HCT116 (cell line): ENCODE data around the gene MCEMP1. TPM values are rescaled to one million over a fixed set of nuclear protein-coding genes. Genes with fewer than 3 reads are reported as not detected.

ENCODE experiments used
- ATAC-seq: fragments of 200-7000 bp; cut with Tn5 transposase; 2 replicates; pipeline ENCODE4 v1.9.1; 2020; ENCODE audit warnings: mild to moderate bottlenecking, moderate library complexity
- BruUV-seq: library from RNA; stranded (reverse); fragments of 400-500 nt; replicated peaks from 2 replicates; lab custom pipeline; 2021; lab: Mats Ljungman, UMichigan
- CTCF ChIA-PET: fragments of 300-600 bp; sonication (Branson Sonifier 250); formaldehyde crosslinking; loops from one replicate; lab custom pipeline; 2021; ENCODE audit warnings: antibody characterized with exemption; lab: Charles Lee
- POLR2A ChIA-PET: fragments of 300-600, 350-600 bp; sonication (Branson Sonifier 250); formaldehyde crosslinking; loops from one replicate; lab custom pipeline; 2021; ENCODE audit warnings: antibody characterized with exemption; lab: Charles Lee
- RAD21 ChIA-PET, 2 experiments: fragments of 300-600 bp; sonication (Branson Sonifier 250); formaldehyde crosslinking; loops; one replicate each; lab custom pipeline; 2023; ENCODE audit warnings: low total read pairs in 2 of 2; ENCODE audit not compliant: uncharacterized antibody in 2 of 2, unreplicated experiment in 2 of 2, low non-redundant PET in 1 of 2; lab: Charles Lee
- DNase-seq: peaks from one replicate; pipeline ENCODE4 v3.0.0-alpha.2; 2010; ENCODE audit warnings: low read depth, low spot score
- H2AFZ ChIP-seq: fragments of 200-600 bp; shearing (Covaris generic), sonication (generic); 2 replicates; pipeline ENCODE4 v1.6.1; 2017; ENCODE audit warnings: low read depth, mixed run types, mixed read lengths, antibody characterized with exemption, low read length; ENCODE audit not compliant: poor library complexity, severe bottlenecking
- H3K27ac ChIP-seq: 2 replicates; pipeline ENCODE4 v1.5.1; 2012; ENCODE audit warnings: low read depth, low read length
- H3K27me3 ChIP-seq: fragments of 200-600 bp; sonication (generic); 2 replicates; pipeline ENCODE4 v1.6.1; 2016; ENCODE audit warnings: mixed run types, low read length, mixed read lengths; ENCODE audit not compliant: insufficient read depth
- H3K36me3 ChIP-seq, 2 experiments: fragments of 200-500 bp in 1 of 2; fragments of 200-600 bp in 1 of 2; sonication (Bioruptor generic) in 1 of 2; sonication (generic) in 1 of 2; 2 replicates each; pipeline versions ENCODE4 v1.5.1 to v1.6.1; 2014 to 2016; ENCODE audit warnings: low read length in 2 of 2, inconsistent platforms in 1 of 2, mixed read lengths in 1 of 2, mixed run types in 1 of 2; ENCODE audit not compliant: insufficient read depth in 2 of 2, control insufficient read depth in 1 of 2
- H3K4me1 ChIP-seq, 2 experiments: fragments of 200-600 bp in 1 of 2; sonication (generic) in 1 of 2; 2 replicates each; pipeline versions ENCODE4 v1.5.1 to v1.6.1; 2012 to 2017; ENCODE audit warnings: low read length in 2 of 2, inconsistent platforms in 1 of 2, mild to moderate bottlenecking in 1 of 2, mixed read lengths in 1 of 2, mixed run types in 1 of 2, moderate library complexity in 1 of 2; ENCODE audit not compliant: insufficient read depth in 2 of 2, control insufficient read depth in 1 of 2
- H3K4me2 ChIP-seq: fragments of 200-600 bp; sonication (generic); 2 replicates; pipeline ENCODE4 v1.6.1; 2017; ENCODE audit warnings: mixed run types, low read length, mixed read lengths
- H3K4me3 ChIP-seq, 2 experiments: fragments of 200-600 bp in 1 of 2; sonication (generic) in 1 of 2; replicated peaks in 1 of 2; 2 replicates each; pipeline ENCODE4 v1.5.1; 2011 to 2016; ENCODE audit warnings: low read length in 2 of 2, control low read depth in 1 of 2, low read depth in 1 of 2, mild to moderate bottlenecking in 1 of 2, mixed read lengths in 1 of 2, mixed run types in 1 of 2
- H3K79me2 ChIP-seq: fragments of 200-600 bp; sonication (generic); 2 replicates; pipeline ENCODE4 v1.6.1; 2017; ENCODE audit warnings: mild to moderate bottlenecking, mixed run types, low read length, moderate library complexity, mixed read lengths; ENCODE audit not compliant: insufficient read depth
- H3K9ac ChIP-seq: fragments of 200-600 bp; sonication (generic); 2 replicates; pipeline ENCODE4 v1.6.1; 2016; ENCODE audit warnings: low read length, mixed read lengths
- H3K9me2 ChIP-seq: fragments of 200-600 bp; sonication (generic), shearing (Covaris generic); 2 replicates; pipeline ENCODE4 v1.6.1; 2017; ENCODE audit warnings: mixed run types, mild to moderate bottlenecking, moderate library complexity; ENCODE audit not compliant: insufficient read depth
- H3K9me3 ChIP-seq, 2 experiments: fragments of 200-500 bp in 1 of 2; fragments of 200-600 bp in 1 of 2; sonication (Bioruptor generic) in 1 of 2; sonication (generic) in 1 of 2; 2 replicates each; pipeline ENCODE4 v1.6.1; 2014 to 2017; ENCODE audit warnings: low read length in 2 of 2, mixed read lengths in 2 of 2, inconsistent platforms in 1 of 2, low read depth in 1 of 2, mild to moderate bottlenecking in 1 of 2, mixed run types in 1 of 2, moderate library complexity in 1 of 2; ENCODE audit not compliant: control insufficient read depth in 1 of 2, insufficient read depth in 1 of 2
- H4K20me1 ChIP-seq: fragments of 200-600 bp; sonication (generic), shearing (Covaris generic); 2 replicates; pipeline ENCODE4 v1.6.1; 2017; ENCODE audit warnings: mixed run types, mild to moderate bottlenecking, moderate library complexity; ENCODE audit not compliant: insufficient read depth
- ATF3 ChIP-seq: IDR thresholded peaks from 2 replicates; pipeline ENCODE4 v1.6.1; 2012
- CBX3 ChIP-seq: IDR thresholded peaks from 2 replicates; pipeline ENCODE4 v1.6.1; 2012; ENCODE audit warnings: low read depth
- CEBPB ChIP-seq: IDR thresholded peaks from 2 replicates; pipeline ENCODE4 v1.6.1; 2012; ENCODE audit warnings: low read depth
- EGR1 ChIP-seq: IDR thresholded peaks from 2 replicates; pipeline ENCODE4 v1.6.1; 2012; ENCODE audit warnings: low read depth
- EZH2phosphoT487 ChIP-seq: fragments of 200-600 bp; IDR thresholded peaks from 2 replicates; pipeline ENCODE4 v1.6.1; 2018; ENCODE audit warnings: antibody characterized with exemption, borderline replicate concordance
- FOSL1 ChIP-seq: IDR thresholded peaks from 2 replicates; pipeline ENCODE4 v1.6.1; 2012; ENCODE audit warnings: low read depth
- JUND ChIP-seq: IDR thresholded peaks from 2 replicates; pipeline ENCODE4 v1.6.1; 2012
- POLR2A ChIP-seq: IDR thresholded peaks from 2 replicates; pipeline ENCODE4 v1.7.0; 2011; ENCODE audit warnings: borderline replicate concordance; ENCODE audit not compliant: insufficient read depth, insufficient read length; ENCODE audit errors: extremely low read depth
- RAD21 ChIP-seq: IDR thresholded peaks from 2 replicates; pipeline ENCODE4 v1.6.1; 2012; ENCODE audit warnings: low read depth, mild to moderate bottlenecking
- REST ChIP-seq: IDR thresholded peaks from 2 replicates; pipeline ENCODE4 v1.6.1; 2012; ENCODE audit warnings: low read depth
- SIN3A ChIP-seq: IDR thresholded peaks from 2 replicates; pipeline ENCODE4 v1.6.1; 2012; ENCODE audit warnings: low read depth
- SP1 ChIP-seq: IDR thresholded peaks from 2 replicates; pipeline ENCODE4 v1.6.1; 2012; ENCODE audit warnings: low read depth
- SRF ChIP-seq: IDR thresholded peaks from 2 replicates; pipeline ENCODE4 v1.6.1; 2012; ENCODE audit warnings: low read depth
- TCF7L2 ChIP-seq: IDR thresholded peaks from 2 replicates; pipeline ENCODE4 v1.7.0; 2011; ENCODE audit warnings: borderline replicate concordance, inconsistent platforms; ENCODE audit not compliant: insufficient read depth, insufficient read length; ENCODE audit errors: extremely low read depth
- YY1 ChIP-seq: IDR thresholded peaks from 2 replicates; pipeline ENCODE4 v1.6.1; 2011; ENCODE audit warnings: low read length, low read depth, moderate library complexity, mild to moderate bottlenecking; ENCODE audit not compliant: insufficient replicate concordance; ENCODE audit errors: extremely low read depth
- ZNF274 ChIP-seq: fragments of 200-500 bp; sonication (Bioruptor generic); IDR thresholded peaks from 2 replicates; pipeline ENCODE4 v1.6.1; 2014; ENCODE audit warnings: mild to moderate bottlenecking, low read depth, low read length, inconsistent platforms
- intact Hi-C: fragments of 100-400 bp; cut with micrococcal nuclease; formaldehyde crosslinking; loops from 2 replicates; pipeline ENCODE4 v1.10.0; 2022
- total RNA-seq: library from RNA; stranded (reverse); gene quantifications from one replicate; pipeline ENCODE4 v1.2.1, GENCODE V29; 2021; ENCODE audit not compliant: unreplicated experiment

Gene MCEMP1
- total RNA-seq, 1 experiment from 2014 or later = not detected

GRCh38 chr19:7715671-7716070 lies 38.8 kb downstream of the MCEMP1 start:
- H3K4me2 ChIP-seq = no peak overlapping the region
- no peak for TF ChIP-seq YY1
- no peak for TF ChIP-seq CBX3
- no peak for TF ChIP-seq REST
- TF ChIP-seq EGR1 = no peak
- TF ChIP-seq POLR2A = no peak
- no peak for TF ChIP-seq RAD21
- no peak for TF ChIP-seq SRF
- TF ChIP-seq TCF7L2 = no peak
- TF ChIP-seq CEBPB = no peak
- no peak for TF ChIP-seq SIN3A
- no peak for TF ChIP-seq FOSL1
- TF ChIP-seq JUND = no peak
- no peak for TF ChIP-seq EZH2phosphoT487
- TF ChIP-seq ZNF274 = no peak
- TF ChIP-seq SP1 = no peak
- TF ChIP-seq ATF3 = no peak
- TF ChIP-seq, all 23 proteins: peak for 0
- intact Hi-C loops = no loop called here
- Histone ChIP-seq H3K27me3 (no peaks in the 10 kb centered on the region), H3K9me3 (peaks cover 0 to 7% of the 10 kb centered on the region in 2 experiments; a peak in 1 of 4 replicates), H3K36me3 (no peaks in the 10 kb centered on the region), H3K79me2 (no peaks in the 10 kb centered on the region), H3K27ac (no peak overlapping the region), H2AFZ (no peak overlapping the region), H3K4me1 (no peaks in the 10 kb centered on the region), H3K9ac (no peak overlapping the region), H4K20me1 (no peaks in the 10 kb centered on the region), H3K4me3 (no peak overlapping the region), H3K9me2 (no peaks in the 10 kb centered on the region)
- POLR2A ChIA-PET = no interaction called here
- BruUV-seq = no TSS peak
- CTCF ChIA-PET = no interaction called here
- ATAC-seq (no peak), DNase-seq (no peak)
- RAD21 ChIA-PET = no interaction called here
